Mammary epithelial cell (primary cell): ENCODE measurements around the gene RHOBTB3.

ENCODE experiments used
- EZH2 ChIP-seq: IDR thresholded peaks from 2 replicates; pipeline ENCODE4 v1.6.1; 2012; ENCODE audit warnings: low read length, inconsistent platforms, borderline replicate concordance
- TF ChIP-seq, protein P1 (sequence below), 2 donors: IDR thresholded peaks in 1 of 2; conservative IDR thresholded peaks in 1 of 2; 2 replicates each; pipeline ENCODE4 v1.5.1; 2011 to 2012; ENCODE audit warnings: inconsistent platforms in 2 of 2, low read length in 2 of 2, mild to moderate bottlenecking in 2 of 2, control low read depth in 1 of 2, low read depth in 1 of 2; ENCODE audit not compliant: insufficient read depth in 1 of 2; ENCODE audit errors: extremely low read depth in 1 of 2

DNA sequence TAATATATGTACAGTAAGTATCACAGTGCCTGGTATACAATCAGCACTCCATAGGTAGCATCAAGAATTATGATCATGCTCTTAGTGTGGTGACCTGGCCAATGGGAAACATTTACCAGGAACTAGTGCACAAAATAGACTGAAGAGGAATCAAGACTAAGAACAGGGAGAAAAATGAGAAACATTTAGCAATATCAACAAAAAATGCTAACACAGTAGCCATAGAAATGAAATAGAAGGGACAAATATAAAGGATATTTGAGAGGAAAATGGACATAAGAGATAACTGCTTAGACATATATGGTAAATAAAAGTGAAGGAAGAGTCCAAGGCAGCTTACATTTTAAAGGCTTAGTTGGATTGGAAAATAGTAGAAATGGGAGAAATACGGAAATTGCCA lies 31.8 kb upstream of the RHOBTB3 start:
- TF ChIP-seq, protein P1, sequence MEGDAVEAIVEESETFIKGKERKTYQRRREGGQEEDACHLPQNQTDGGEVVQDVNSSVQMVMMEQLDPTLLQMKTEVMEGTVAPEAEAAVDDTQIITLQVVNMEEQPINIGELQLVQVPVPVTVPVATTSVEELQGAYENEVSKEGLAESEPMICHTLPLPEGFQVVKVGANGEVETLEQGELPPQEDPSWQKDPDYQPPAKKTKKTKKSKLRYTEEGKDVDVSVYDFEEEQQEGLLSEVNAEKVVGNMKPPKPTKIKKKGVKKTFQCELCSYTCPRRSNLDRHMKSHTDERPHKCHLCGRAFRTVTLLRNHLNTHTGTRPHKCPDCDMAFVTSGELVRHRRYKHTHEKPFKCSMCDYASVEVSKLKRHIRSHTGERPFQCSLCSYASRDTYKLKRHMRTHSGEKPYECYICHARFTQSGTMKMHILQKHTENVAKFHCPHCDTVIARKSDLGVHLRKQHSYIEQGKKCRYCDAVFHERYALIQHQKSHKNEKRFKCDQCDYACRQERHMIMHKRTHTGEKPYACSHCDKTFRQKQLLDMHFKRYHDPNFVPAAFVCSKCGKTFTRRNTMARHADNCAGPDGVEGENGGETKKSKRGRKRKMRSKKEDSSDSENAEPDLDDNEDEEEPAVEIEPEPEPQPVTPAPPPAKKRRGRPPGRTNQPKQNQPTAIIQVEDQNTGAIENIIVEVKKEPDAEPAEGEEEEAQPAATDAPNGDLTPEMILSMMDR (conservative IDR thresholded peaks at IDR 0.05 in 1 of 2, IDR thresholded peaks at IDR 0.05 in 1 of 2; ENCODE audit: extremely low read depth in 1 of 2, insufficient read depth in 1 of 2, low read depth in 1 of 2, low read length in 2 of 2): no peak
- TF ChIP-seq EZH2: no peak
